ENCODE data around the gene ENTPD3. TPM values are rescaled to one million over a fixed set of nuclear protein-coding genes. Genes with fewer than 3 reads are reported as not detected.
A peak's percentile ranks its signal among the peaks of the same experiment; 100 is the strongest.
"Not testable (repeated sequence)": the region's sequence is repeated elsewhere in the genome, so short reads cannot be mapped to it uniquely, and the experiment has no call there.

The ENTPD3 gene
- total RNA-seq, 1 donor from 2014 or later, result 0.11 TPM

DNA sequence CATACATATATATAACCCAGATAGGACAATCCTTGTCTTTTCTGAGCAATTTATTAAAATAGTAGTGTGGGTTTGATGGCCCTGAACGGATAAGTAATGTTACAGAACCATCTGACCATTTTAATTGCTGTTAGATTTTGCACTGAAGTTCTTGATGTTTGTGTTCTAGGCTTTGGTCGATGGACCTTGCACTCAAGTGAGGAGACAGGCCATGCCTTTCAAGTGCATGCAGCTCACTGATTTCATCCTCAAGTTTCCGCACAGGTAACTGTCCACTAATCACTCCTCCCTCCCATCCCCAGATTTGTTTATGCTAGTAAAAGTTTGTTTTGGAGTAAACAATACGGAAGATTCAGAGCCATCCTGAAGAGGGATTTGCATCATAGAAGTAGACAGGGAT lies 71.5 kb downstream of the ENTPD3 start:
- peak overlapping the region; percentile 90 for H3K27ac ChIP-seq (replicated peaks)
- intact Hi-C loops (cut with micrococcal nuclease), result no loop called here
- TF ChIP-seq, protein P1, sequence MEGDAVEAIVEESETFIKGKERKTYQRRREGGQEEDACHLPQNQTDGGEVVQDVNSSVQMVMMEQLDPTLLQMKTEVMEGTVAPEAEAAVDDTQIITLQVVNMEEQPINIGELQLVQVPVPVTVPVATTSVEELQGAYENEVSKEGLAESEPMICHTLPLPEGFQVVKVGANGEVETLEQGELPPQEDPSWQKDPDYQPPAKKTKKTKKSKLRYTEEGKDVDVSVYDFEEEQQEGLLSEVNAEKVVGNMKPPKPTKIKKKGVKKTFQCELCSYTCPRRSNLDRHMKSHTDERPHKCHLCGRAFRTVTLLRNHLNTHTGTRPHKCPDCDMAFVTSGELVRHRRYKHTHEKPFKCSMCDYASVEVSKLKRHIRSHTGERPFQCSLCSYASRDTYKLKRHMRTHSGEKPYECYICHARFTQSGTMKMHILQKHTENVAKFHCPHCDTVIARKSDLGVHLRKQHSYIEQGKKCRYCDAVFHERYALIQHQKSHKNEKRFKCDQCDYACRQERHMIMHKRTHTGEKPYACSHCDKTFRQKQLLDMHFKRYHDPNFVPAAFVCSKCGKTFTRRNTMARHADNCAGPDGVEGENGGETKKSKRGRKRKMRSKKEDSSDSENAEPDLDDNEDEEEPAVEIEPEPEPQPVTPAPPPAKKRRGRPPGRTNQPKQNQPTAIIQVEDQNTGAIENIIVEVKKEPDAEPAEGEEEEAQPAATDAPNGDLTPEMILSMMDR (IDR thresholded peaks at IDR 0.05; ENCODE audit: borderline replicate concordance), result no peak
- DNase-seq, result no peak
- H3K4me3 ChIP-seq, result peak overlapping the region; percentile 90
- peaks cover 53% of the 10 kb centered on the region for H3K36me3 ChIP-seq
- no peaks in the 10 kb centered on the region for H3K27me3 ChIP-seq (ENCODE audit: low read depth)
- H3K9me3 ChIP-seq (replicated peaks), result no peaks in the 10 kb centered on the region
- peaks cover 40% of the 10 kb centered on the region for H3K4me1 ChIP-seq

DNA sequence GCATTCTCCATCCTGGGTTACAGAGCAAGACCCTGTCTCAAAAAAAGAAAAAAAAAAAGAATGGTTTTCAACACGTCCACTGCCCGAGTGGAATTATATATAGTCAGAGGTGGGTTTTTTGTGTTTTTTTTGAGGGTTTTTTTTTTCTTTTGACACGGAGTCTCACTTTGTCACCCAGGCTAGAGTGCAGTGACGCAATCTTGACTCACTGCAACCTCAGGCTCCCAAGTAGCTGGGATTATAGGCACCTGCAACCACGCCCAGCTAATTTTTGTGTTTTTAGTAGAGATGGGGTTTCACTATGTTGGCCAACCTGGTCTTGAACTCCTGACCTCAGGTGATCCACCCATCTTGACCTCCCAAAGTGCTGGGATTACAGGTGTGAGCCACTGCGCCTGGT lies 73.5 kb downstream of the ENTPD3 start:
- intact Hi-C loops (cut with micrococcal nuclease); H3K27ac ChIP-seq (replicated peaks); H3K4me3 ChIP-seq; H3K27me3 ChIP-seq (ENCODE audit: low read depth); DNase-seq; H3K9me3 ChIP-seq (replicated peaks): not testable (repeated sequence)
- Histone ChIP-seq H3K4me1 (peaks cover 33% of the 10 kb centered on the region), H3K36me3 (peaks cover 66% of the 10 kb centered on the region)

DNA sequence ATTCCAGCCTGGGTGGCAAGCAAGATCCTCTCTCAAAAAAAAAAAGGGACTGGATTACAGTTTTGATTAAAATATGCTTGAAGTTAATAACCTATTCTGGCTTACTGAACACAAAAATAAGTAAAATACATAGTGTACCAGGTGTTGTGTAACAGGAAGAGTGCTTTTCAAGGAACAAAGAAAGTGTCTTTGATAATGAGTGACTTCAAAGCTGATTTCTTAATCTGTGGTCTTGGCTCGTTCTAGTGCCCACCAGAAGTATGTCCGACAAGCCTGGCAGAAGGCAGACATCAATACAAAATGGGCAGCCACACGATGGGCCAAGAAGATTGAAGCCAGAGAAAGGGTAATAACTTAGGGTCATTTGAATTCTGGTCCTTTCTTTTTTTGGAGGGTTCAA lies 74.2 kb downstream of the ENTPD3 start:
- no peak overlapping the region for H3K4me3 ChIP-seq
- DNase-seq, result no peak
- intact Hi-C loops (cut with micrococcal nuclease), result no loop called here
- TF ChIP-seq, protein P1 (IDR thresholded peaks at IDR 0.05; ENCODE audit: borderline replicate concordance), result no peak
- H3K27me3 ChIP-seq (ENCODE audit: low read depth), result no peaks in the 10 kb centered on the region
- peaks cover 66% of the 10 kb centered on the region for H3K36me3 ChIP-seq
- no peaks in the 10 kb centered on the region for H3K9me3 ChIP-seq (replicated peaks)
- peaks cover 31% of the 10 kb centered on the region for H3K4me1 ChIP-seq
- H3K27ac ChIP-seq (replicated peaks), result no peak overlapping the region

DNA sequence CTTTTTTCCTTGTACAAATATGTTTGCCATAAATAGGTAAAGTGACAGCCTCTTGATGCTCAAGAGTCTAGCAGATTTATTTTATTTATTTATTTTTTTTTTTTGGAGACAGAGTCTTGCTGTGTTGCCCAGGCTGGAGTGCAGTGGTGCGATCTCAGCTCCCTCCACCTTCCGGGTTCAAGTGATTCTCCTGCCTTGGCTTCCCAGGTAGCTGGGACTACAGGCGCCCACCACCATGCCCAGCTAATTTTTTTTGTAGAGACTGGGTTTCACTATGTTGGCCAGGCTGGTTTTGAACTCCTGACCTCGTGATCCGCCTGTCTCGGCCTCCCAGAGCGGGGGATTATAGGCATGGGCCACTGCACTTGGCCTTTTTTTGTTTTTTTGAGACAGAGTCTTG lies 75.9 kb downstream of the ENTPD3 start:
- DNase-seq; H3K9me3 ChIP-seq (replicated peaks); intact Hi-C loops (cut with micrococcal nuclease); H3K27me3 ChIP-seq (ENCODE audit: low read depth); H3K27ac ChIP-seq (replicated peaks); H3K4me3 ChIP-seq: not testable (repeated sequence)
- Histone ChIP-seq H3K4me1 (peaks cover 16% of the 10 kb centered on the region), H3K36me3 (peaks cover 66% of the 10 kb centered on the region)

DNA sequence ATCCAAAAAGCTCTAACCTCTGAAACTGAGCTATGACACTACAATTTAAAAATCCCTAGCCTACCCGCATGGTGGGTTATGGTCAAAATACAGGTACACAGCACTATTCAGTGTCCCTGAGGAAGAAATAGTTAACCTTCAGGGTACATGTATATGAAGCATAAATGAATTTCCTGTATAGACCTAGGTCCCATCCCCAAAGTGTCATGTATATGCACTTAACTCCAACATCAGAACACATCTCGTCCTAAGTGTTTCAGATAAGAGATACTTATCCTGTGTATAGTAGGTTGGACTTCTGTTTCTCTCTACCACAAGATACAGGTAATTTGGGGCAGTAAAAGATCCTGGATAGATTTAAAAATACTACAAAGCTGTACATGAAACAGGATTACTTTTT lies 76.6 kb downstream of the ENTPD3 start:
- Histone ChIP-seq H3K36me3 (peaks cover 60% of the 10 kb centered on the region), H3K9me3 (replicated peaks) (no peaks in the 10 kb centered on the region), H3K4me1 (peaks cover 9% of the 10 kb centered on the region), H3K4me3 (no peak overlapping the region), H3K27ac (replicated peaks) (no peak overlapping the region), H3K27me3 (ENCODE audit: low read depth) (no peaks in the 10 kb centered on the region)
- intact Hi-C loops (cut with micrococcal nuclease), result no loop called here
- DNase-seq, result no peak
- TF ChIP-seq, protein P1 (IDR thresholded peaks at IDR 0.05; ENCODE audit: borderline replicate concordance), result no peak

DNA sequence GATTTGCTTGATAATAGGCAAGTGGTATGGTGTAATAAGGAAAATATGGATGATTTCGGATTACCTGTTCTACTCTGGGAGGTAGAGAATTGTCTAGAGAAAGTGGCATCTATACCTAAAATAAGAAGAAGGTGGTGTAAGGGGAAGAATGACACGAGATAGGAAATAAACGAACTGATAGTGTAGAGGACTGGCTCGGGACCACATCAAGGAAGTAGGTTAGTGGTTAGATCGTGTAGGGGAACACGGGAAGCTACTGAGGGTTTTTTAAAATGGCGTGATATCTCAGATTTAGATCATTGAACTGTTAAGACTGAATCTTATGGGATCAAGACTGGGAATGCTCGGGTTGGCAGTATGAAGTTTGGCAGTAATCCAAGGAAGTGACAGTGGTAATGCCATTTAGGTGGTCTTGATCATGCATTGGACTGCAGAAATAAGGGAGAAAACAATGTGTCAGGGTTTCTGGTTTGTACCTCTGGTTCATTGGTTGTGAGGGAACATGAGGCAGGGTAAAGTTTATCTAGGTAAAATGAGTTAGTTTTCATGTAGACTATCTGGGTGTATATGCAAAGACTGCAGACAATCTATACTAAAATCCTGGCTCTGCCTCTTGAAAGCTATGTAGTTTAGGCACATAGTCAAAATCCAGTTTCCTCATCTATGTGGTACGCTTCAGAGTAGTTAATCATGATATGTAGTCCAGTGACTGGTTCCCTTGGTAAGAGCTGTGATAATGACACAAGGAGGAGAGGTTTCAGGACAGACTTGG lies 77.5 kb downstream of the ENTPD3 start:
- H3K4me3 ChIP-seq, result no peak overlapping the region
- H3K4me1 ChIP-seq, result no peaks in the 10 kb centered on the region
- no peak for DNase-seq
- no peaks in the 10 kb centered on the region for H3K9me3 ChIP-seq (replicated peaks)
- no peaks in the 10 kb centered on the region for H3K27me3 ChIP-seq (ENCODE audit: low read depth)
- TF ChIP-seq, protein P1 (IDR thresholded peaks at IDR 0.05; ENCODE audit: borderline replicate concordance), result no peak
- H3K36me3 ChIP-seq, result peaks cover 51% of the 10 kb centered on the region
- intact Hi-C loops (cut with micrococcal nuclease), result no loop called here
- H3K27ac ChIP-seq (replicated peaks), result no peak overlapping the region
